Measurements from ENCODE around the gene MBLAC1. TPM values are rescaled to one million over a fixed set of nuclear protein-coding genes. Genes with fewer than 3 reads are reported as not detected.

Gene MBLAC1
- total and polyA plus RNA-seq, 9 of the 15 experiments (the other 6 are each of a cell fraction or from before 2014, with no cell fraction given), result 0.03 to 3.1 (median 0.52) TPM

GRCh38 chr7:100177045-100178001 lies 50.6 kb downstream of the MBLAC1 start, which contains the start of the genes GPC2 and STAG3 (continued):
- TF ChIP-seq CHAMP1 (IDR thresholded peaks at IDR 0.05) (no peak; the same call in 1 of the 2 replicates), ZNF41 (CRISPR knock-in tag; conservative IDR thresholded peaks at IDR 0.05) (no peak), NR4A1 (CRISPR knock-in tag; IDR thresholded peaks at IDR 0.05) (0 out of 2 replicates have a peak, but pooled peaks have one; percentile 45), NR4A1 (tag; IDR thresholded peaks at IDR 0.05) (0 out of 2 replicates have a peak, but pooled peaks have one; percentile 36), YBX1 (IDR thresholded peaks at IDR 0.05) (no peak), ZNF76 (CRISPR knock-in tag; IDR thresholded peaks at IDR 0.05; ENCODE audit: borderline replicate concordance) (no peak), RBBP5 (IDR thresholded peaks at IDR 0.05; ENCODE audit: borderline replicate concordance, insufficient read depth, low read length, poor library complexity, severe bottlenecking) (no peak), SMC3 (conservative IDR thresholded peaks at IDR 0.05; ENCODE audit: insufficient read depth, low read depth, low read length) (no peak), ZNF3 (CRISPR knock-in tag; IDR thresholded peaks at IDR 0.05) (no peak), TCFL5 (CRISPR knock-in tag; conservative IDR thresholded peaks at IDR 0.05) (no peak), GTF2A2 (tag; IDR thresholded peaks at IDR 0.05) (no peak), E2F5 (CRISPR knock-in tag; IDR thresholded peaks at IDR 0.05) (peak; percentile 84; the same call in 1 of the 2 replicates), KHSRP (IDR thresholded peaks at IDR 0.05) (no peak), POLR2H (tag; IDR thresholded peaks at IDR 0.05; ENCODE audit: low read depth) (no peak), MTA3 (IDR thresholded peaks at IDR 0.05; ENCODE audit: borderline replicate concordance) (0 out of 2 replicates have a peak, but pooled peaks have one; percentile 36), MLX (CRISPR knock-in tag; conservative IDR thresholded peaks at IDR 0.05) (0 out of 4 replicates have a peak, but pooled peaks of 1 of the 2 experiments have one; percentile 53), ZNF146 (CRISPR knock-in tag; IDR thresholded peaks at IDR 0.05; ENCODE audit: unreplicated experiment) (peak; percentile 29), ZNF589 (CRISPR knock-in tag; IDR thresholded peaks at IDR 0.05; ENCODE audit: low read depth) (no peak), L3MBTL2 (IDR thresholded peaks at IDR 0.05) (peak; percentile 99)
